ENCODE measurements around the gene LNPK. TPM values are rescaled to one million over a fixed set of nuclear protein-coding genes. Genes with fewer than 3 reads are reported as not detected.

LNPK gene
- total RNA-seq, 2 experiments from 2014 or later = 18.0 to 38.3 TPM

DNA sequence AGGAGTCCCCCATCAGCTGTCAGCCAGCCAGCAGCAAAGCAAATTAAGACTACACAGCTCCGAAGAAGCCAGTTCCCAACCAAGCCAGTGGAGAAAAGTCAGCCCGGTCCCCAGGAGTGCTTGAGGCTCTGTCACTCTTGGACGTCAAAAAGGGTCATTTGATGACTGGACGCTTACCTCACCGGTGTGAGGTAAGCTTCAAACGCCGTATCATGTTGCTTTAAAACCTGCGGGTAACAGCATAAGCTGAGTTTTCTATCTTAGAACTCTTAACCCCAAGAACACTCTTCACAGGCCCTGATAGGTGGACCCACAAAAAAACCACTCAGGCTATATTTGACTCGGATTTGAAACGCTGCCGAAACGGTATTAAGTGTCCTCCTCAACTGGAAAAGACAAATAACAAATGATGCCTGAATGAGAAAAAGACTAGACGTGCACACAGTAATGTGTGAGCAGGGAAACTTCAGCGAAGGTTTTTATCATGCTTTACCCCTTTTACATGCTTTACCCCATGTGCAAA, 682 bp upstream of the LNPK start:
- intact Hi-C loops (cut with micrococcal nuclease; ENCODE audit: unreplicated experiment) = loop anchor here (10.0 kb wide), 2 partner anchors 262 to 818 kb away; partner anchors contain the start of genes ATP5MC3 and MTX2
- TSS peak; percentile 81 for BruUV-seq (replicated peaks)
- H3K27ac ChIP-seq (ENCODE audit: low read depth, low read length, poor library complexity, severe bottlenecking) = peak overlapping the region; percentile 6
- H3K9me3 ChIP-seq (ENCODE audit: low read length) = no peaks in the 10 kb centered on the region
- H3K4me1 ChIP-seq (ENCODE audit: insufficient read depth, low read length, poor library complexity, severe bottlenecking) = peaks cover 19% of the 10 kb centered on the region
- H3K4me3 ChIP-seq (ENCODE audit: low read depth, low read length, poor library complexity, severe bottlenecking) = peak overlapping the region; percentile 95
- peak overlapping the region; percentile 91 for H3K4me2 ChIP-seq (ENCODE audit: low read length)
- H2AFZ ChIP-seq (ENCODE audit: low read length) = peak overlapping the region; percentile 96
- DNase-seq (ENCODE audit: low spot score) = no peak
- H4K20me1 ChIP-seq (ENCODE audit: insufficient read depth, low read length) = peaks cover 5% of the 10 kb centered on the region; the same call in 1 of the 2 replicates
- POLR2A ChIA-PET = interaction anchor here (1.0 to 1.5 kb wide), 2 partner anchors 38 to 94 kb away, joined by 3 to 4 read pairs; no protein-coding TSS in a partner anchor
- no peak for TF ChIP-seq EZH2phosphoT487 (IDR thresholded peaks at IDR 0.05; ENCODE audit: borderline replicate concordance, low read depth, low read length)
- TF ChIP-seq, protein P1, sequence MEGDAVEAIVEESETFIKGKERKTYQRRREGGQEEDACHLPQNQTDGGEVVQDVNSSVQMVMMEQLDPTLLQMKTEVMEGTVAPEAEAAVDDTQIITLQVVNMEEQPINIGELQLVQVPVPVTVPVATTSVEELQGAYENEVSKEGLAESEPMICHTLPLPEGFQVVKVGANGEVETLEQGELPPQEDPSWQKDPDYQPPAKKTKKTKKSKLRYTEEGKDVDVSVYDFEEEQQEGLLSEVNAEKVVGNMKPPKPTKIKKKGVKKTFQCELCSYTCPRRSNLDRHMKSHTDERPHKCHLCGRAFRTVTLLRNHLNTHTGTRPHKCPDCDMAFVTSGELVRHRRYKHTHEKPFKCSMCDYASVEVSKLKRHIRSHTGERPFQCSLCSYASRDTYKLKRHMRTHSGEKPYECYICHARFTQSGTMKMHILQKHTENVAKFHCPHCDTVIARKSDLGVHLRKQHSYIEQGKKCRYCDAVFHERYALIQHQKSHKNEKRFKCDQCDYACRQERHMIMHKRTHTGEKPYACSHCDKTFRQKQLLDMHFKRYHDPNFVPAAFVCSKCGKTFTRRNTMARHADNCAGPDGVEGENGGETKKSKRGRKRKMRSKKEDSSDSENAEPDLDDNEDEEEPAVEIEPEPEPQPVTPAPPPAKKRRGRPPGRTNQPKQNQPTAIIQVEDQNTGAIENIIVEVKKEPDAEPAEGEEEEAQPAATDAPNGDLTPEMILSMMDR (conservative IDR thresholded peaks at IDR 0.05; ENCODE audit: low read length) = no peak
- H3K36me3 ChIP-seq (ENCODE audit: insufficient read depth, low read length) = no peaks in the 10 kb centered on the region
- H3K9me2 ChIP-seq (ENCODE audit: insufficient read depth, low read length) = no peaks in the 10 kb centered on the region
- CTCF ChIA-PET (ENCODE audit: unreplicated experiment) = no interaction called here
- peaks cover 31% of the 10 kb centered on the region for H3K79me2 ChIP-seq (ENCODE audit: insufficient read depth, low read depth, low read length)

DNA sequence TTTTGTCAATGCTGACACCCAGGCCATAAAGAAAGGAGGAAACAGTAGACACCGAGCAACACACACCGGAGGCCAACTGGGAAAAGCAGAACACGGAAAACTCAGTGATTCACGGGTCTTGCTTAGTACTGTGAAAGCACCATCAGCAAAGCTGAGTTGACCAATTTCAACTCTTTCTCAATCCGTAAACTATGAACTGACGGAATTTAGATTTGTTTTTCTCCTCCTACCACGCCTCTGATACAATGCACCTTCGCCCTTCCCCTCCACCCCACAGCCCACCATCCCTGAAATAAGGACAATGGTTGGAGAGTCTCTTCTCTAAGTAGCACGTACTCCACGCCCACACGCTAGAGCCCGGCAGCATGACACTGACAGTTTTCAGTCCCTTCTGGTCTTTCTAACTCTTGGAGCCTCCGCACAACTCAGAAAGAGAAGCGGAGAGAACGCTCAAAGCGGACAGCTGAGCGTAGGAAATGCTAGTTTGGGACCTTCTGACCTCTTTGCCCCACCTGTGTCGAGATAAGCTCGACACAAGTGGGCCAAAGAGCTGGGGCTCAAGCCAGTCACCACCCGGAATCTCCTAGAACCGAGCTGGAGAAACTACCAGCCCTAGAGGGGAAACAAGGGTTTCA, 669 bp downstream of the LNPK start:
- Histone ChIP-seq H2AFZ (ENCODE audit: low read length) (peak overlapping the region; percentile 96), H3K4me1 (ENCODE audit: insufficient read depth, low read length, poor library complexity, severe bottlenecking) (peaks cover 19% of the 10 kb centered on the region), H3K9me3 (ENCODE audit: low read length) (no peaks in the 10 kb centered on the region), H4K20me1 (ENCODE audit: insufficient read depth, low read length) (peaks cover 5% of the 10 kb centered on the region; the same call in 1 of the 2 replicates), H3K36me3 (ENCODE audit: insufficient read depth, low read length) (no peaks in the 10 kb centered on the region), H3K4me3 (ENCODE audit: low read depth, low read length, poor library complexity, severe bottlenecking) (peak overlapping the region; percentile 95), H3K4me2 (ENCODE audit: low read length) (peak overlapping the region; percentile 91), H3K9me2 (ENCODE audit: insufficient read depth, low read length) (no peaks in the 10 kb centered on the region), H3K79me2 (ENCODE audit: insufficient read depth, low read depth, low read length) (peaks cover 42% of the 10 kb centered on the region), H3K27ac (ENCODE audit: low read depth, low read length, poor library complexity, severe bottlenecking) (peak overlapping the region; percentile 42)
- ChIA-PET CTCF (ENCODE audit: unreplicated experiment) (no interaction called here), POLR2A (interaction anchor here (0.5 to 1.7 kb wide), 6 partner anchors 13 to 990 kb away, joined by 3 to 9 read pairs (median 4); no protein-coding TSS in a partner anchor)
- TF ChIP-seq, protein P1 (conservative IDR thresholded peaks at IDR 0.05; ENCODE audit: low read length) = no peak
- TF ChIP-seq EZH2phosphoT487 (IDR thresholded peaks at IDR 0.05; ENCODE audit: borderline replicate concordance, low read depth, low read length) = no peak
- DNase-seq (ENCODE audit: low spot score) = peak; percentile 56
- intact Hi-C loops (cut with micrococcal nuclease; ENCODE audit: unreplicated experiment) = loop anchor here (10.0 kb wide), 2 partner anchors 263 to 817 kb away; partner anchors contain the start of genes ATP5MC3 and MTX2
- BruUV-seq (replicated peaks) = no TSS peak

Data from OCI-LY7 (cell line).